GM12891 (cell line): ENCODE data around the gene PAK4.
"Not testable (repeated sequence)": the region's sequence is repeated elsewhere in the genome, so short reads cannot be mapped to it uniquely, and the experiment has no call there.

Experiments used
- PAX5 ChIP-seq: IDR thresholded peaks from 2 replicates; pipeline ENCODE4 v1.6.1; 2011; ENCODE audit warnings: low read length, moderate library complexity, mild to moderate bottlenecking; ENCODE audit not compliant: insufficient read depth, severe bottlenecking
- POLR2A ChIP-seq: IDR thresholded peaks from 2 replicates; pipeline ENCODE4 v1.6.1; 2011; ENCODE audit warnings: low read depth, low read length, control low read depth
- POLR2AphosphoS5 ChIP-seq: IDR thresholded peaks from 2 replicates; pipeline ENCODE4 v1.6.1; 2011; ENCODE audit warnings: low read depth, low read length, control low read depth
- POU2F2 ChIP-seq: IDR thresholded peaks from 2 replicates; pipeline ENCODE4 v1.6.1; 2011; ENCODE audit warnings: low read depth, mild to moderate bottlenecking, control low read depth, low read length, moderate library complexity
- SPI1 ChIP-seq: IDR thresholded peaks from 2 replicates; pipeline ENCODE4 v1.6.1; 2011; ENCODE audit warnings: low read depth, low read length, control low read depth
- TAF1 ChIP-seq: IDR thresholded peaks from 2 replicates; pipeline ENCODE4 v1.6.1; 2011; ENCODE audit warnings: low read depth, low read length, control low read depth

GRCh38 chr19:39117023-39117422 is 8.6 kb upstream of the PAK4 start:
- not testable (repeated sequence) for TF ChIP-seq POLR2A, POLR2AphosphoS5, TAF1, SPI1, PAX5, POU2F2
